VCaP (cell line): ENCODE measurements around the gene PARP15.

Experiments
- H3K27ac ChIP-seq: fragments of 450-650 bp; 2 replicates; pipeline ENCODE4 v1.5.1; 2017
- TF ChIP-seq, protein P1 (sequence below): fragments of 450-650 bp; conservative IDR thresholded peaks from 2 replicates; pipeline ENCODE4 v1.5.1; 2017; ENCODE audit warnings: mild to moderate bottlenecking, moderate library complexity

Gene PARP15

GRCh38 chr3:122577409-122578031, at the start of gene PARP15:
PARP15 (plus strand) TSS chr3:122577650; CDS start chr3:122577668, 18 bp downstream.
- TF ChIP-seq, protein P1, sequence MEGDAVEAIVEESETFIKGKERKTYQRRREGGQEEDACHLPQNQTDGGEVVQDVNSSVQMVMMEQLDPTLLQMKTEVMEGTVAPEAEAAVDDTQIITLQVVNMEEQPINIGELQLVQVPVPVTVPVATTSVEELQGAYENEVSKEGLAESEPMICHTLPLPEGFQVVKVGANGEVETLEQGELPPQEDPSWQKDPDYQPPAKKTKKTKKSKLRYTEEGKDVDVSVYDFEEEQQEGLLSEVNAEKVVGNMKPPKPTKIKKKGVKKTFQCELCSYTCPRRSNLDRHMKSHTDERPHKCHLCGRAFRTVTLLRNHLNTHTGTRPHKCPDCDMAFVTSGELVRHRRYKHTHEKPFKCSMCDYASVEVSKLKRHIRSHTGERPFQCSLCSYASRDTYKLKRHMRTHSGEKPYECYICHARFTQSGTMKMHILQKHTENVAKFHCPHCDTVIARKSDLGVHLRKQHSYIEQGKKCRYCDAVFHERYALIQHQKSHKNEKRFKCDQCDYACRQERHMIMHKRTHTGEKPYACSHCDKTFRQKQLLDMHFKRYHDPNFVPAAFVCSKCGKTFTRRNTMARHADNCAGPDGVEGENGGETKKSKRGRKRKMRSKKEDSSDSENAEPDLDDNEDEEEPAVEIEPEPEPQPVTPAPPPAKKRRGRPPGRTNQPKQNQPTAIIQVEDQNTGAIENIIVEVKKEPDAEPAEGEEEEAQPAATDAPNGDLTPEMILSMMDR, result no peak
- no peak within 1 kb of the TSS for H3K27ac ChIP-seq

DNA sequence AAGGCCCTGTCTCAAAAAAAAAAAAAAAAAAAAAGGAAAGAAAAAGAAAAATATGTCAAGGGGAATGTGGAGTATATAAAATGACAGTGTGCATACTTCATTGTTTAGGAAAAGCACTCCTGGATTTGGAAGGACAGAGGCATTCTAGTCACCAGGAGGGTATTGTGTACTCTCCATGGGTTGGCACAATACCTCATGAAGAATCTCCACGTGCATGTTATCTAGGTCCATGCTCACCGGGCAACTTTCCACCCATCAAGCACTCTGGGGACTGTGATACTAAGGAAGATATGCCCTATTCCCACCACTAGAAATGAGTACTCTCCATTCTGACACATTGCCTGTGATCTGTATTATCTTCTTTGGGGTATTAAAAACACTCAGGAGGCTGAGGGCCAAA, 47.3 kb upstream of the PARP15 start:
- no peak overlapping the region for H3K27ac ChIP-seq
- TF ChIP-seq, protein P1, result no peak

GRCh38 chr3:122533480-122533879, 44.0 kb upstream of the PARP15 start:
- no peak overlapping the region for H3K27ac ChIP-seq
- TF ChIP-seq, protein P1, result no peak

GRCh38 chr3:122533931-122534334, 43.5 kb upstream of the PARP15 start:
- no peak overlapping the region for H3K27ac ChIP-seq
- TF ChIP-seq, protein P1, result no peak

DNA sequence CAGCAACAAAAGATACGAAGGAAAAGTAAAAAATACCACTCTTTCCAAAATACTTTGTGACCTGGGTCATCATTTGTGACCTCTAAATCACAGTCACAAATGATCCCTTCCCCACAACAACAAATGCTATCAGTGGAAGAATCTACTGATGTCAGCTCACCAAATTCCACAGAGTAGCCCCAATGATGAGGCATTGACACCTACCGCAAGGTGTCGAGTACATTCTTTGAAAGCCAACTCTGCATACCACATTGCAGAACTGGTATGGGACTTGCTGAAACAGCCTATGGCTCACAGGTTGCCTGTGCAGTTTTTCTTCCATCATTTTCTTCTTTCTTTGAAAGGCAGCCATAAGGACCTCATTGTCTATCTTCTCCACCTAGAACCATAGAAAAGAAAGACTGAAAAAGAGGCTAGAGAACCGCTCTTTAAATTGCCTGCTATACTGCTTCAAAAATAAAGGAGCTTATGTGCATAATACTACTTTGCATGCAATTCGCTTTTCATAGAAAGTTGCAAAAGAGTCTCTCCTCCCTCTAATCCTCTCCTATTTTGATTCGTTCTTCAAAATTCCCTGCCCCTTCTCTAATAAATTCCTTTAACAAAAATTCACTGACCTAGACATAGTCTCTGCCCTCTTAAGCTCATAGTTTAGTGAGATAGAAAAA, 41.4 kb upstream of the PARP15 start:
- no peak overlapping the region for H3K27ac ChIP-seq
- TF ChIP-seq, protein P1, result no peak

DNA sequence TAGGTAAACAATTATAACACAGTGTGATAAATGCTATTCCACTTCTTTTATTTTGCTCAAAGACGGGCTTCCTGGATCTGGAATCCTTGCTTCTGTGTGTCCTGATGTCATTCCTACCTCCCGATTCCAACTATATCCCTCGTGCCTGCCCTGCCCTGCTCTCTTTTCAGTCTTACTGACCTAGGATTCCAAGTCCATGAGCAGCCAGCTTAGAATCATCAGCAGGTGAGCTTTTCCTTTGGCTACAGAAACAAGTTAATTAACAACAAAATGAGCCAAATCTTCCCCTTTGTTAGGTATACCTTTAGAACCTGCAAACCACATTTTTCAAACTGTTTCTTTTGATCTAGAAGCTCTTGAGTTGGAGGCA, 40.8 kb upstream of the PARP15 start:
- TF ChIP-seq, protein P1, result no peak
- H3K27ac ChIP-seq, result no peak overlapping the region

DNA sequence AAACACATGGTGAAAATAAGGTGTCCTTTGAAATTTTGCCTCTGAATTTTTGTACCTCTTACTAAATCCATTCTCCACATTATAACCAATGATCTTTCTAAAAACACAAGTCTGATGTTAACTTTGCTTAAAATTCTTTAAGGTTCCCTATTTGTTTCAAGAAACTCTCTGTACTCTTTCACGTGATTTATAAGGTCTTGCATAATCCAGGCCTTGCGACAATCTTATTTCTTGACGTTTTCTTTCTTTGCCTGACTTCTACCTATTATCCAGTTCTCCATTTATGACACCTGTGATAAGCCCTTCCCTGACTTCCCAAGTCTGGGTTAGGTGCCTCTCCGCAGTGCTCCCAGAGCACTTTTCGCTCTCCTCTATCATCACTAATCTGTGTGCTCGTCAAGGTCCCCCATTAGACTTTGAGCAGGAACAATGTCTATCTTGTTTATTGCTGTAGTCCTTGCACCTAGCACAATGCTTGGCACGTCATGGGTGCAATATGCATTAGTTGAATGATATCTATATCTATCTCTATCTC, 38.4 kb upstream of the PARP15 start:
- H3K27ac ChIP-seq, result no peak overlapping the region
- TF ChIP-seq, protein P1, result no peak
